Lower leg skin (tissue), 4 donors: ENCODE results near the gene SLC22A1. TPM values are rescaled to one million over a fixed set of nuclear protein-coding genes. Genes with fewer than 3 reads are reported as not detected.
"Not testable (repeated sequence)": the region's sequence is repeated elsewhere in the genome, so short reads cannot be mapped to it uniquely, and the experiment has no call there.

Experiments used
- DNase-seq, 2 donors: peaks; one replicate each; pipeline ENCODE4 v3.0.0-alpha.2; 2019; ENCODE audit warnings: low spot score in 2 of 2
- H3K4me3 ChIP-seq: fragments of 200-600 bp; sonication (generic); 2 replicates; pipeline ENCODE4 v1.5.1; 2017; ENCODE audit warnings: mild to moderate bottlenecking, low read depth; ENCODE audit not compliant: poor library complexity, severe bottlenecking
- CTCF ChIP-seq, 3 donors: fragments of 450-650 bp; IDR thresholded peaks; one replicate each; pipeline ENCODE4 v1.5.1; 2016; ENCODE audit warnings: antibody characterized with exemption in 3 of 3, mild to moderate bottlenecking in 3 of 3, moderate library complexity in 2 of 3
- POLR2A ChIP-seq, 2 donors: fragments of 450-650 bp; IDR thresholded peaks; one replicate each; pipeline ENCODE4 v1.6.1; 2016 to 2017; ENCODE audit warnings: antibody characterized with exemption in 2 of 2, mild to moderate bottlenecking in 1 of 2, moderate library complexity in 1 of 2
- WGBS, 2 donors: methylation state at CpG; one replicate each; pipeline ENCODE4 v1.1.5; 2018; 5-methylcytosine and 5-hydroxymethylcytosine counted together
- intact Hi-C: fragments of 100-400 bp; cut with DNase I; formaldehyde crosslinking; loops from one replicate; pipeline ENCODE4 v1.15.0; 2023; ENCODE audit warnings: low total_unique reads
- total RNA-seq, 4 donors: library from RNA; depleted of rRNA; stranded (reverse); fragments of >200 nt; gene quantifications; one replicate each; pipeline ENCODE4 v1.1.0, GENCODE V29; 2016

The SLC22A1 gene
- total RNA-seq, 4 donors from 2014 or later: 0.65 to 1.4 (median 0.80) TPM; not detected in 1

- intact Hi-C loops: loop anchor here (10.0 kb wide), 1 partner anchor 316 kb away; no protein-coding TSS in a partner anchor
- no peak overlapping the region for H3K4me3 ChIP-seq
- TF ChIP-seq CTCF (IDR thresholded peaks at IDR 0.05) (no peak), POLR2A (IDR thresholded peaks at IDR 0.05) (no peak)
- WGBS, 2 donors: 84 to 88% methylated on average over 13 of the region's 13 CpGs
- peak; percentile 6 to 60 for DNase-seq
Measured at GRCh38 chr6:160138839-160139419, 17.3 kb downstream of the SLC22A1 start.

DNA sequence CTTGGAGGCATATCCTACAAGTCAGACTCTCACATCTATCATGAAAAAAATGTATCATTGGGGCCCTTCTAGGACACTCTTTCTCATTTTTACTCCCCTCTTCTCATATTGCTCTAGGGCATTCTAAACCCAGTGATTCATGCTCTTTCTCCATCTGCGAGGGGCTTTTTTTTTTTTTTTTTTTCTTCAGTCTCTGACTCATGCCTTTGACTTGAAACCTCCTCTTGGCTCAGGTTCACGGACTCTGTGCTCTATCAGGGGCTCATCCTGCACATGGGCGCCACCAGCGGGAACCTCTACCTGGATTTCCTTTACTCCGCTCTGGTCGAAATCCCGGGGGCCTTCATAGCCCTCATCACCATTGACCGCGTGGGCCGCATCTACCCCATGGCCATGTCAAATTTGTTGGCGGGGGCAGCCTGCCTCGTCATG lies 17.8 kb downstream of the SLC22A1 start:
- WGBS, 2 donors: 80 to 81% methylated on average over 12 of the region's 12 CpGs
- intact Hi-C loops: loop anchor here (10.0 kb wide), 1 partner anchor 315 kb away; no protein-coding TSS in a partner anchor
- peak; percentile 12 to 64 for DNase-seq
- no peak for TF ChIP-seq CTCF (IDR thresholded peaks at IDR 0.05)
- no peak for TF ChIP-seq POLR2A (IDR thresholded peaks at IDR 0.05)
- no peak overlapping the region for H3K4me3 ChIP-seq

GRCh38 chr6:160140493-160140892 lies 18.9 kb downstream of the SLC22A1 start:
- H3K4me3 ChIP-seq: not testable (repeated sequence)
- peak in 1 of 2 donors; percentile 37 for DNase-seq
- intact Hi-C loops: loop anchor here (10.0 kb wide), 1 partner anchor 224 kb away; no protein-coding TSS in a partner anchor
- 77 to 100% methylated on average over 3 of the region's 3 CpGs for WGBS, 2 donors

GRCh38 chr6:160141001-160141726 lies 19.5 kb downstream of the SLC22A1 start:
- intact Hi-C loops: loop anchor here (10.0 kb wide), 1 partner anchor 224 kb away; no protein-coding TSS in a partner anchor
- no peak for TF ChIP-seq CTCF (IDR thresholded peaks at IDR 0.05)
- no peak for TF ChIP-seq POLR2A (IDR thresholded peaks at IDR 0.05)
- no peak overlapping the region for H3K4me3 ChIP-seq
- 50 to 56% methylated on average over 5 of the region's 5 CpGs for WGBS, 2 donors
- DNase-seq: no peak

GRCh38 chr6:160142115-160142715 lies 20.6 kb downstream of the SLC22A1 start:
- DNase-seq: no peak
- intact Hi-C loops: loop anchor here (10.0 kb wide), 1 partner anchor 223 kb away; no protein-coding TSS in a partner anchor
- 90% methylated on average over 8 of the region's 8 CpGs for WGBS, 2 donors
- TF ChIP-seq CTCF (IDR thresholded peaks at IDR 0.05) (no peak), POLR2A (IDR thresholded peaks at IDR 0.05) (no peak)
- H3K4me3 ChIP-seq: no peak overlapping the region
